Vagina (tissue), 2 donors: ENCODE data around the gene PLK5. TPM values are rescaled to one million over a fixed set of nuclear protein-coding genes. Genes with fewer than 3 reads are reported as not detected.

Source experiments
- DNase-seq, 2 donors: peaks; one replicate each; pipeline ENCODE4 v3.0.0-alpha.2; 2017; ENCODE audit errors: extremely low spot score in 2 of 2
- H3K27ac ChIP-seq: fragments of 200-600 bp; sonication (generic); one replicate; pipeline ENCODE4 v1.5.1; 2019
- H3K27me3 ChIP-seq: fragments of 200-600 bp; sonication (generic); one replicate; pipeline ENCODE4 v1.5.1; 2019
- H3K36me3 ChIP-seq, 2 donors: fragments of 200-600 bp; sonication (generic); one replicate each; pipeline ENCODE4 v1.5.1; 2017 to 2019
- H3K4me1 ChIP-seq: fragments of 200-600 bp; sonication (generic); one replicate; pipeline ENCODE4 v1.5.1; 2019
- H3K4me3 ChIP-seq, 2 donors: fragments of 200-600 bp; sonication (generic); 1 replicate in 1 of 2; 2 replicates in 1 of 2; pipeline ENCODE4 v1.5.1; 2016 to 2019
- H3K9me3 ChIP-seq: fragments of 200-600 bp; sonication (generic); one replicate; pipeline ENCODE4 v1.5.1; 2019
- POLR2A ChIP-seq, 2 donors: fragments of 450-650 bp; IDR thresholded peaks; one replicate each; pipeline ENCODE4 v1.6.1; 2017; ENCODE audit warnings: antibody characterized with exemption in 2 of 2, mild to moderate bottlenecking in 2 of 2, moderate library complexity in 2 of 2
- POLR2AphosphoS5 ChIP-seq, 2 donors: sonication (generic); formaldehyde crosslinking; IDR thresholded peaks; one replicate each; pipeline ENCODE4 v1.9.0; 2017; ENCODE audit warnings: antibody characterized with exemption in 2 of 2, mild to moderate bottlenecking in 2 of 2, low read depth in 1 of 2; ENCODE audit not compliant: insufficient read depth in 1 of 2
- intact Hi-C: fragments of 100-400 bp; cut with DNase I; formaldehyde crosslinking; loops from one replicate; pipeline ENCODE4 v1.15.1; 2023
- total RNA-seq: library from RNA; depleted of rRNA; stranded (reverse); fragments of >200 nt; gene quantifications from one replicate; pipeline ENCODE4 v1.2.3, GENCODE V29; 2016
- TF ChIP-seq, protein P1 (sequence below), 3 experiments: fragments of 450-650 bp in 2 of 3; fragments of 200-600 bp in 1 of 3; sonication (generic) in 1 of 3; IDR thresholded peaks; one replicate each; pipeline ENCODE4 v1.5.1; 2017 to 2019; ENCODE audit warnings: antibody characterized with exemption in 3 of 3, mild to moderate bottlenecking in 2 of 3, moderate library complexity in 2 of 3

PLK5 gene
- total RNA-seq, 1 donor from 2014 or later: 0.49 TPM

DNA sequence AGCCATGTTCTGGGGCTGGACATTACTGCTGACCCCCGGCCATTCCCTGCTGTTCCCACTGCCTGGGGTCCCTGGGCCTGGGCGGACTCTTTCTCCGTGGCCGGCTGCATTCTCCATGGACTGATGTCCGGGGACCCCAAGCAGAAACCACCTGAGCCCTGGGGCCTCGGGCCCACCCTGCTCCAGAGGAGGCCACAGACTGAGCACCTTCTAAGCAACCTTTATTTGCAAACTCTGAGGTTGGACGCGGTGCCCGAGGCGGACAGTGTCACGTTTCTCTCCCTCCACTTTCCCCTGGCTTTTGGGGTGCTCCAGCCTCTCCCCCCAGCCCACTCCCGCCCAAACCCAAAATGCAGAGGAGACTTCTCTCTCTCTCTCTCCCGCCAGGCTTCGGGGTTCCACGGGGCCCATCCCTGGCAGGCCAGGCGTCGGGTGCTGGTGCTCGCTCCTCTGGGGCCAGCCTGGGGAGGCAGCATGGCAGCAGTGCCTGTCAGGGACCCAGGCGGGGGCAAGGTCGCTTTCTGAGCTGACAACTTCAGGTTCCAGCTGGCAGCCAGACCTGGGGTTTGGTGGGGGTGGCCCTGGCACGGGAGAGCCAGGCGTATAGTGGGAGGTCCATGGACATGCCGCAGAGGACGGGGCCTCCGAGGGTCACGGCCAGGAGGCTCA is 42.5 kb upstream of the PLK5 start:
- intact Hi-C loops: no loop called here
- TF ChIP-seq POLR2A (IDR thresholded peaks at IDR 0.05) (no peak), POLR2AphosphoS5 (IDR thresholded peaks at IDR 0.05; ENCODE audit: insufficient read depth in 1 of 2, low read depth in 1 of 2) (no peak)
- TF ChIP-seq, protein P1, sequence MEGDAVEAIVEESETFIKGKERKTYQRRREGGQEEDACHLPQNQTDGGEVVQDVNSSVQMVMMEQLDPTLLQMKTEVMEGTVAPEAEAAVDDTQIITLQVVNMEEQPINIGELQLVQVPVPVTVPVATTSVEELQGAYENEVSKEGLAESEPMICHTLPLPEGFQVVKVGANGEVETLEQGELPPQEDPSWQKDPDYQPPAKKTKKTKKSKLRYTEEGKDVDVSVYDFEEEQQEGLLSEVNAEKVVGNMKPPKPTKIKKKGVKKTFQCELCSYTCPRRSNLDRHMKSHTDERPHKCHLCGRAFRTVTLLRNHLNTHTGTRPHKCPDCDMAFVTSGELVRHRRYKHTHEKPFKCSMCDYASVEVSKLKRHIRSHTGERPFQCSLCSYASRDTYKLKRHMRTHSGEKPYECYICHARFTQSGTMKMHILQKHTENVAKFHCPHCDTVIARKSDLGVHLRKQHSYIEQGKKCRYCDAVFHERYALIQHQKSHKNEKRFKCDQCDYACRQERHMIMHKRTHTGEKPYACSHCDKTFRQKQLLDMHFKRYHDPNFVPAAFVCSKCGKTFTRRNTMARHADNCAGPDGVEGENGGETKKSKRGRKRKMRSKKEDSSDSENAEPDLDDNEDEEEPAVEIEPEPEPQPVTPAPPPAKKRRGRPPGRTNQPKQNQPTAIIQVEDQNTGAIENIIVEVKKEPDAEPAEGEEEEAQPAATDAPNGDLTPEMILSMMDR (IDR thresholded peaks at IDR 0.05): no peak
- H3K4me3 ChIP-seq: no peak overlapping the region

DNA sequence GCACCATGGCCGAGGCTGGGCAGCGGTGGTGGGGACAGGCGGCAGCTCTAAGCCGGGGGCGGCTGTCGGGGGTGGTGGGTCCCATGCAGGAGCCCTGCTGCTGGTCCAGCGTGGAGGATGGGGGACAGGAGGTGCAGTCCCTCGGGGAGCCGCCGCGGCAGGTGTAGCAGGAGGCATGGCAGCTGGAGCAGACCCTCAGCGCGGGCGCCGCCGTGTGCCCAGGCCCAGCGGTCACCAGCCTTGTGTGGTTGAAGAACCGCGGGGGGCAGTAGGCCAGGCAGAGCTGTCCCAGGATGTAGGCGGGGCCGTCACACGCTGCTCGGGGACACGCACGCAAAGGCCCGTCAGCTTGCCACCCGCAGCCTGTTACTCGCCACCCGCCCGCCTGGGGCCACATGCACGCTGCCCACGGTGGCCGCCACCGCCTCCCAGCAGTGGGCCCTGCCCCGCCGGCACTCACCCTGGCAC is 42.0 kb upstream of the PLK5 start:
- Histone ChIP-seq H3K4me3 (no peak overlapping the region), H3K36me3 (no peaks in the 10 kb centered on the region), H3K4me1 (peaks cover 24% of the 10 kb centered on the region), H3K27me3 (no peaks in the 10 kb centered on the region), H3K27ac (no peak overlapping the region), H3K9me3 (no peaks in the 10 kb centered on the region)
- TF ChIP-seq POLR2A (IDR thresholded peaks at IDR 0.05): no peak
- TF ChIP-seq POLR2AphosphoS5 (IDR thresholded peaks at IDR 0.05; ENCODE audit: insufficient read depth in 1 of 2, low read depth in 1 of 2): no peak
- TF ChIP-seq, protein P1 (IDR thresholded peaks at IDR 0.05): no peak
- DNase-seq: no peak
- intact Hi-C loops: no loop called here

More for the DNA sequence above, 42.5 kb upstream of the PLK5 start:
- H3K9me3 ChIP-seq: no peaks in the 10 kb centered on the region
- peaks cover 24% of the 10 kb centered on the region for H3K4me1 ChIP-seq
- no peak for DNase-seq
- H3K27me3 ChIP-seq: no peaks in the 10 kb centered on the region
- no peak overlapping the region for H3K27ac ChIP-seq
- H3K36me3 ChIP-seq: peaks cover 0 to 1% of the 10 kb centered on the region in 2 donors

DNA sequence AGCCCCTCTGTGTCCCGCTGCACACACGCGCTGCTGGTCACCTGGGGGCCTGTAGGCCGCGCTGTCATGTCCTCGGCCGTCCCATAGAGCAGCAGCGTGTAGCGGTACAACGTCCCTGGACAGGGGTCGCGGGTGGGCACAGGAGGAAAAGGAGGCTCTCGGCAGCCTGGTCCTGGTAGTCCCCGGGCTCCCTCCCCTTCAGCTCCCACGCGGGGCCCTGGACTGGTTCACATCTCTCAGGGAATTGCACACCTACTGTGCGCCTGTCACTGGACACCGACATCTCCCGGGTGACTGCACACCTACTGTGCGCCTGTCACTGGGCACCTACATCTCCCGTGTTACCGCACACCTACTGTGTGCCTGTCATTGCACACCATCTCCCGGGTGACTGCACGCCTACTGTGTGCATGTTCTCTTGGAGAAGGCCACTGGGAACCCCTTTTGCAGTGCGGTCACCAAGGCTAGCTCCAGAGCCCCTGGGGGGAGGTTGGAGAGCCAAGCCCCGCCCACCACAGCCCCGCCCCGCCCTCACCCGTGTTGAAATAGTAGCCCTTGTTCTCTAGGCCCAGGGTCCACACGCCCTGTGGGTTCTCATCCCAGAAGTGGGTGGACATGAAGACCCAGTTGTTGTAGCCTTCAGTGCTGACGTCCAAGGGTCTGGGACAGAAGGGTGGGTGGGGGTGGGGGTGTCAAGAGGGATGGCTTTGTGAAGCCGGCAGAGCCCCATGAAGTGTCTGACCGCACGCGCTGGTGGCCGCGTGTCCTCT is 41.3 kb upstream of the PLK5 start:
- no peaks in the 10 kb centered on the region for H3K9me3 ChIP-seq
- intact Hi-C loops: no loop called here

DNA sequence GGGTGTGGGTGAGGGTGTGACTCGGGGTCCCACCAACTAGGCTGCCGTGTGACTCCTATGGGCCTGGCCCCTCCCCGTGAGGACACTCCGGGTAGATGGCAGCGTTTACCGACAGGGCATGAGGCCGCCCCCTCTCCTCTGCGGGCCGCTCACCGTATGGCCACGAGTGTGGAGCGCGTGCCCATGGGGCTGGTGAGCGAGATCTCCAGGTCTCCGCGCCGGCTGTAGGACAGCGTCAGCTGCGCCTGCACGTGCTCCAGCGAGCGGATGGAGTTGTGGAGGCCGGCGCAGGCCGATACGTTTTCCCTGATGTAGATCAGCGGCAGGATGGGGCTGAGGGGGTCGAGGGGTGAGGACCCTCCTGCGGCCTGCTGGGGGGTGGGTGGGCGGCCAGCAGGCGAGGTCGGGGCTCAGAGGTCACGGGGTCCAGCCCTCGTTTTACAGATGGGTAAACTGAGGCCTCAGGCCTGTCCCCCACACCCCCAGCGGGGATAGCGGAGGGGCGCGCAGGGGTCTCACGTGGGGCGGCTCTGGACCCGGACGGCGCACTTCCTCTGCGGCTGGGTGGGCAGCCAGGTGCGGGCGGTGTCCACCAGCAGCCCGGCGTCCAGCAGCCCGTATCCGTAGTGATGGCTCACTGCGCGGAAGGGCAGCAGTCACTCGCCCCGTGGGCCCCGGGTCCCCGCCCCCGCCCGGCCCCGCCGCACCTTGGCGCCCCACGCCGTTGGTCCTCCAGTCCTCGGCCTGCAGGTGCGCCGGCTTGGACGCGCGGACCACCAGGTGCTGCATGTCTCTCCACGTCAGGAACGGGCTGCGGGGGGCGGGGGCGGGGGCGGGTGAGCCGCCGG is 40.5 kb upstream of the PLK5 start:
- no peaks in the 10 kb centered on the region for H3K36me3 ChIP-seq
- no peak overlapping the region for H3K4me3 ChIP-seq
- no peak for DNase-seq
- intact Hi-C loops: no loop called here
- TF ChIP-seq POLR2AphosphoS5 (IDR thresholded peaks at IDR 0.05; ENCODE audit: insufficient read depth in 1 of 2, low read depth in 1 of 2): no peak
- TF ChIP-seq, protein P1 (IDR thresholded peaks at IDR 0.05): no peak
- no peak for TF ChIP-seq POLR2A (IDR thresholded peaks at IDR 0.05)
- H3K9me3 ChIP-seq: no peaks in the 10 kb centered on the region
- H3K27ac ChIP-seq: no peak overlapping the region
- peaks cover 9% of the 10 kb centered on the region for H3K4me1 ChIP-seq
- no peaks in the 10 kb centered on the region for H3K27me3 ChIP-seq

More for the DNA sequence above, 41.3 kb upstream of the PLK5 start:
- peaks cover 17% of the 10 kb centered on the region for H3K4me1 ChIP-seq
- H3K4me3 ChIP-seq: no peak overlapping the region
- no peak for DNase-seq
- TF ChIP-seq, protein P1 (IDR thresholded peaks at IDR 0.05): no peak
- no peak for TF ChIP-seq POLR2AphosphoS5 (IDR thresholded peaks at IDR 0.05; ENCODE audit: insufficient read depth in 1 of 2, low read depth in 1 of 2)
- TF ChIP-seq POLR2A (IDR thresholded peaks at IDR 0.05): no peak
- no peaks in the 10 kb centered on the region for H3K27me3 ChIP-seq
- no peaks in the 10 kb centered on the region for H3K36me3 ChIP-seq
- H3K27ac ChIP-seq: no peak overlapping the region
